Suprapubic skin (tissue), 3 donors: ENCODE measurements around the gene ACSM2B.
"Not testable (repeated sequence)": the region's sequence is repeated elsewhere in the genome, so short reads cannot be mapped to it uniquely, and the experiment has no call there.

Experiments used
- CTCF ChIP-seq, 2 donors: fragments of 200-600 bp in 1 of 2; fragments of 450-650 bp in 1 of 2; sonication (generic) in 1 of 2; IDR thresholded peaks; one replicate each; pipeline ENCODE4 v1.5.1; 2016 to 2019; ENCODE audit warnings: antibody characterized with exemption in 2 of 2, mild to moderate bottlenecking in 1 of 2, moderate library complexity in 1 of 2
- POLR2AphosphoS5 ChIP-seq, 3 donors: sonication (generic); formaldehyde crosslinking; IDR thresholded peaks; one replicate each; pipeline ENCODE4 v1.6.1; 2017; ENCODE audit warnings: antibody characterized with exemption in 3 of 3

- not testable (repeated sequence) for TF ChIP-seq CTCF, POLR2AphosphoS5 (IDR thresholded peaks at IDR 0.05)
Observed at GRCh38 chr16:20554689-20555088, 21.5 kb downstream of the ACSM2B start.
